Activated CD4-positive, CD25-positive, alpha-beta regulatory T cell (primary cell): ENCODE measurements around the gene APEX1.

Experiments used
- DNase-seq, 4 experiments: peaks; one replicate each; lab custom pipeline; 2025; lab: John Stamatoyannopoulos, UW

Gene APEX1

DNA sequence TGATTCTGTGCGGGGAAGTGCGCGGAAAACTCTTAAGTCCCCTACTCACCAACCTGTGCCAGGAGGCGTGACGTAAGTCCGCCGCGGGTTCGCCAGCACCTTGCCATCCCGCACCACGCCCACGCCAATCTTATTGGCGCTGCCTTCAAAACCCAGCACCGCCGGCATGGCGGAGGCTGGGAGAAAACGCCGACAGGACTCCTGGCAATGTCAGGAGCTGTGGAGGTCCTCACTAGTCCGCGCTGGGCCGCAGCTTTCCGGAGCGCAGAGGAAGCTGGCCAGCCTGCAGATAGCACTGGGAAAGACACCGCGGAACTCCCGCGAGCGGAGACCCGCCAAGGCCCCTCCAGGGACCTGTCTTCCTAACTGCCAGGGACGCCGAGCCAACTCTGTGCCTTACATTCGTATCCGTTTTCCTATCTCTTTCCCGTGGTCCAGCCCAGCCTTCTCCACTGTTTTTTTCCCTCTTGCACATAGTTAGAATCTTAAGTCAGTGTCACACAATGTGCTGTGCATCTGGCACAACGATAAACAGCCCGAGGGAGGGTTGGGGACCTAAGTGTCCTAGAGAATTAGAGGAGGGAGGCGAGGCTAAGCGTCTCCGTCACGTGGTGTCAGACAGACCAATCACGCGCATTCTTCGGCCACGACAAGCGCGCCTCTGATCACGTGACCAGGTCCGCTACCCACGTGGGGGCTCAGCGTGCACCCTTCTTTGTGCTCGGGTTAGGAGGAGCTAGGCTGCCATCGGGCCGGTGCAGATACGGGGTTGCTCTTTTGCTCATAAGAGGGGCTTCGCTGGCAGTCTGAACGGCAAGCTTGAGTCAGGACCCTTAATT lies at the start of gene APEX1, which contains the start of gene OSGEP:
Gene APEX1 (plus strand): TSS at position 711 of the 839 bp plus-strand sequence. CDS start 420 bp downstream, outside the sequence.
Gene OSGEP (minus strand): TSS at position 297 of the 839 bp plus-strand sequence. CDS start 129 bp downstream, at position 168.
- peak; percentile 89 to 94 (median 92) for DNase-seq

DNA sequence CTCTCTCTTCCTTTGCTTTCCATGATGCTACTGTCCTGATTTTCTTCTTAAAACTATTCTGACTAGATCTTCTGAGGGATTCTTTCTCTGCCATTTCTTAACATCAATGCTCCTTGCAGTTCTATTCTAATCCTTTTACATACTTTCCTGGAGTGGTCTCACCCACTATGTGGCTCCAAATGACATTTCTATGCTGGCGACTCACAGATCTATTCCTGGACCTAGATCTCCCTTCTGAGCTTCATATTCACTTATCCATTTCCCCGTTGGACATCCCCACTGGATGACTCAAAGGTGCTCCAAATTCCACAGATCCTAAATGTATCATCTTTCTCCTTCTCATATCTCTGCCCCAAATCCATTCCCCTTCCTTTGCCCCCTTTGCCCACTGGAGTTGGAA lies 45.8 kb upstream of the APEX1 start:
- no peak for DNase-seq

DNA sequence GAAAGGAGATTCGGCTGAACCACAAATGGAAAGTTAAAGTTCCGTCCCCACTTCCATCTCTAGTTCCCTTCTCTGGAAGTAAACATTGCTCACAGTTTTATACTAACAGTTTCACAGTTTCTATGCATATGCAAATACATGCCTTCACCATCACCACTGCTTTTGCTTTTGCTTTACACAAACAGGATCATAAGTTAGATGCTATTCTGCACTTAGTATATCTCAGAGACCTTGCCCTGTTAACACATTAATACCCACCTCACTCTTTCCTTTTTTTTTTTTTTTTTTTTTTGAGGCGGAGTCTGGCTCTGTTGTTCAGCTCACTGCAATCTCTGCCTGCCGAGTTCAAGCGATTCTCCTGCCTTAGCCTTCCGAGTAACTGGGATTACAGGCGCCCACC lies 42.6 kb upstream of the APEX1 start:
- DNase-seq = no peak

DNA sequence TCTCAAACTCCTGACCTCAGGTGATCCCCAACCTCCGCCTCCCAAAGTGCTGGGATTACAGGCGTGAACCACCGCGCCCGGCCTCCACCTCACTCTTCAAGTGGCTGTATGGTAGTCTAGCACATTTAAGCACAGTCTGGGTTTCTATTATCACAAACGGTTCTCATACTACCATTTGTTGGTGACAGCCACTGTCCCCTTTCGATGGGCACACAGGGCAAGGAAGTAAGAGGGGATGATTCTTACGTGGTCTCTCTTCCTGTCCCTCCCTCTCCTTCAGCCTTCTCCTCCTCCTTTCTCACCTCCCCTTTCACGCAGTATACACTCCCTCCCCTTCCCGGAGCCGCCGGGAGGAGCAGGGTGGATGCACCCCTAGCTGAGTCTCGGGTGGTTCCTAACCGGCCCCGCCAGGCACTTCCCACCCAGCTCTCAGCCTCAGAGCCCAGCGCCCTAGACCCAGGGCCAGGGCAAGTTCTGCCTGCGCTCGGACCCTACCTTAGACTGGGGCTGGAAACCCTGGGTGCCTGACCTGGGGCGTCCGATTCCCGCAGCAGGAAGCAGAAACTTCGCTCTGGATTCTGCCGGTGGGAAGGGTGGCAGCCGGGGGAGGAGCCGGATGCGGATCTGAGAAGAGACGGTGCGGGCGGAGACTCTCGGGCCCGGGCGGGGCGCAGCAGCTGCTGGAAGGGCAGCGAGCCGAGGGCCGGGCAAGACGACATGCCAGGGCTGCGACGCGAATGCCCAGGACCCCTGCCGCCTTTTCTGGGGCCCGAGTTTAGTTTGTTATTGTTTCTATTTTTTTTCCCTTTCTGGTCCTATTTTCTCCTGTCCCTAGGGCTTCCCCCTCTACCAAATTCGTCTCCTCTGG lies 41.9 kb upstream of the APEX1 start, which contains the start of gene TEP1:
Gene TEP1 (minus strand): TSS at position 626 of the 868 bp plus-strand sequence. CDS start 5,062 bp downstream, outside the sequence.
- peak; percentile 43 to 53 (median 46) for DNase-seq

DNA sequence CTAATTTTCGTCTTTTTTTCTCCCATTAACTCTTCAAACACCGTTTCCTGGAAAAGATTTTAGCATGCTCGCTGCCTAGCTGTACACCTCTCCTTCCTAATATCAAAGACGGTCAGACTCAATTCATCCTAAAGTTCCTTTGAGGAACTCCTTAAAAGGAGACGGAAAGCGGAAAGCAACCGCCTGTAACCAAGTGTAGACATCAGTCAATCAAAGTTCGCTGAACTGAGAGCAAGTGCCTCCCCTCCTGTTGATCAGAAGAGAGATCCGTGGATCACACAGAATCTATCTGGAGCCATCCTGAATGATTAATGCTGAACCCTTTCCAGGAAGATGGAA lies 41.3 kb upstream of the APEX1 start:
- DNase-seq = no peak

DNA sequence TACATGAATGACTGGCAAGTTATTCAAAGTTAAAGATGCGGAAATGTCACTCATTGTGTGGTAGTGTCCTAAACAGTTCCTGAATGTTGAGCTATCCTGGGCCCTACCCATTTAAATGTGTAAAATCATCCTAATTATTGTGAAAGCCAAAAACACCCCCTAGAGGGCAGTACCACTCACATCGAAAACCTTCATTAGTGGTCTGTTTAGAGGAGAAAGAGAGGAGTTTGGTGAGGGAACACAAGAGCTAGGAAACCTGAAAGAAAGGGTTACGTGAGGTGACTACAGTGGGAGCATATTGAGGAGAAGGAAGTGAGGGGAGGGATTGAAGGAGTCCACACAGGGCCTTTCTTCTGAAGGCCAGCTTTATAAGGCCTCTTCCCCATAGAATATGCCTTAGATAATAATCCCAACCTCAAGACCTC lies 39.2 kb upstream of the APEX1 start:
- DNase-seq = no peak

DNA sequence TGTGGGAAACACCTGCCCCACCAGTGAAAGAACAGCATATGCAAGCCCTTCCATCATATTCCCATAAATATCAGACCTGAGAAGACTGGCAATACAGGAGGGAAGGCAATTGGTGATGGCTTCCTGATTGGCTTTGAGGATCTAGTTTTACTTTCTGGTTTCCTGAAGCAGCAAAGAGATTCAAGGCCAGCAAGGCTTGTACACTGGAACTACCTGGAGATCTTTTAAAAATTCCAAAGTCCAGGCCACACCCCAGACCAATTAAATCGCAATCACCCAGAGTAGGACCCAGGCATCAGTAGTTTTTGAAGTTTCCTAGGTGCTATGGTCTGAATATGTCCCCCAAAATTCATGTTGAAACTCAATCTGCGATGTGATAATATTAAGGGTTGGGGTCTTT lies 38.8 kb upstream of the APEX1 start:
- DNase-seq = no peak

DNA sequence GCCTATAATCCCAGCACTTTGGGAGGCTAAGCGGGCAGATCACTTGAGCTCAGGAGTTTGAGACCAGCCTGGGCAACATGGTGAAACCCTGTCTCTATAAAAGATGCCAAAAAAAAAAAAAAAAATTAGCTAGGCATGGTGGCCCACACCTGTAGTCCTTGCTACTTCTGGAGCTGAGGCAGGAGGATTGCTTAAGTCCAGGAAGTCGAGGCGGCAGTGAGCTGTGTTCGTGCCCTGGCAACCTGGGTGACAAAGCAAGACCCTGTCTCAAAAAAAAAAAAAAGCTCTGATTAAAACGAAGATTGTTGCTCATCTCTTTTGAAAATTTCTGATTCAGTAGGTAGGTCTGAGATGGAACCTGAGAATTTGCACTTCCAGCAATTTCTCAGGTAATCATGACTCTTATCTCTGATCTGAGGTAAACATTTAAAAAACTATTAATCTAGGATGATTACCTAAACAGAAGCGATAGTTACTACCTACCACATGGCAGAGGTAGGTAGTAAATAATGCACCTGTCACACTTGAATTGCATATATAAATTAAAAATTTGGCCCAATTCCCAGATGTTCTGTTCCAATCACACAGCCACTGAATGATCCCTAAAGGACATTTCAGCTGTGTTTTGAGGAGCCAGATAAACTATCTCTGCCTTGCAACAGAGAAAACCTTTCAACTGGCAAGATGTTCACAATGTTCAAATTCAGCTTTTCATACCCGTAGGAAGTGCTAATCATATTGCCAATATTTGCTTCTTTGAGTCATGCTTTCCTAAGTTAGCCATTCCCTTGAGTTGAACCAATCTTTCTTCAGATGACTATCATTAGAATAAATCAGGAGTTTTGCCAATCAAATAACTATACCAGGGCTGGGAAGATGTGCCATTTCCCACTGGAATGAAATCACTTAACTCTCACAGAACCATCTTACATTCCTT lies 37.5 kb upstream of the APEX1 start:
- no peak for DNase-seq

DNA sequence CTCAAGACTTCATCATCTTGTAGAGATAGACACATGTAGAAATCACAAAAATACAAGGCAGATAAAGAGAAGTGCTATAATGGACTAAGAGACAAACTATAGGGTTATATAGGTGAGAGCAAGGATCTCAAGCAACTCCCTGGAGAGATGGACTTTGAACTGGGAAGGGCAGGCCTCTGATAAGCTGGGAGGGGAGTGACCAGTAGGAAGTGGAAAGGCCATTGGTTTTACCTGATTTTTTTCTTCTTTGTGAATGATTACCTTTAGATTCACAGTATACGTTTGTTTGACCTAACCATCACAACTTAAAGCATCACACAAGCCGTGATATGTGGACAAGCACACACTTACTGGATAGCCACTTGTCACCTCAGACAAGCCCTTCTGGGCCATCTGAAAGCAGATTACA lies 36.5 kb upstream of the APEX1 start:
- no peak for DNase-seq

DNA sequence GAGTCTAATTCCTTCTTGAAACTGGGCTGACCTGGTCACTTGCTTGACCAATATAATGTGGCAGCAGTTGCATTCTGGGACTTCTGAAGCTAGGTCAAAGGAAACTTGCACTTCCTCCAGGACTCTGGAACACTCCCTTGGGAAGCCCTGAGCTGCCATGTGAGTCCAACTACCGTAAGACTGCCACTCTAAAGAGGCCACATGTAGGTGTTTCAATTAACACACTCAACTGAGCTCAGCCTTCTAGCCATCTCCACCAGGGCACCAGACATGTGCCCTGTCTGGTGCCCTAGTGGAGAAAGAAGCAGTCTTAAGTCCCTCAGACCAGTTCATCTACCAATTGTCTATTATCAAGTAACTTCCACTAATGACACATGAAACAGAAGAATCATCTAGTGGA lies 35.6 kb upstream of the APEX1 start:
- no peak for DNase-seq

DNA sequence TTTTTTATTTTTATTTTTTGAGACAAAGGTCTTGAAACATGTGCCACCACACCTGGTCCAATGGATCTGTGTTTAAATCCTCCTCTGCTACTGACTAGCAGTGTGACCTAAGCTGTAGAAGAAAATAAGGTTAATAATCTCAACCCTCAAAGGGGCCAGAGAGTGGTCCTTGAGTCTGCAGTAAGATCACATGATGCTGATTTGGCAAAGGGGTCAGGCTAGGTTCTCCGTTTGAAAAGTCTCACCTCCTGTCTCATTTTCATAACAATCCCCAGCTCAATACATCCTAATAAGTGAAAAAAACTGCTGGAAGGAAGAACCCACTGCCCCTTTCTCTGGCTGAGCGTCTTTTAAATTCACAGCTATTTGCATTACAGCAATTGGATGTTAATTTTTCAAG lies 33.8 kb upstream of the APEX1 start:
- DNase-seq = no peak

DNA sequence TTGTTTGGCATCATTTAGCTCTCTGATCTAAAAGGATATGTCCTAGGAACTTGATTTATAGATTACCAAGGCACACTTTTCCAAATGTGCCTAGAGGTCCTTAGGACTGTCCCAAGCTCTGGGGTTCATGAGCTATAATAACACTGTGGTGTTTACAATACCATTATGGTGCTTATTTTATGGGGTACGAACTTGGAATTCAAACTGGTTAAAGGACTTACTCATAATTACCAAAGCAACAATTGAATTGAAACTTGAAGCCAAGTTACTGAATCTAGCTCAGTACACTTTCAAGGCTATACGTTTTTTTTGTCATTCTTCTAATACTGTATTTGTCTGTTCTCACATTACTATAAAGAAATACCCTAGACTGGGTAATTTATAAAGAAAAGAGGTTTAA lies 32.1 kb upstream of the APEX1 start:
- DNase-seq = no peak

DNA sequence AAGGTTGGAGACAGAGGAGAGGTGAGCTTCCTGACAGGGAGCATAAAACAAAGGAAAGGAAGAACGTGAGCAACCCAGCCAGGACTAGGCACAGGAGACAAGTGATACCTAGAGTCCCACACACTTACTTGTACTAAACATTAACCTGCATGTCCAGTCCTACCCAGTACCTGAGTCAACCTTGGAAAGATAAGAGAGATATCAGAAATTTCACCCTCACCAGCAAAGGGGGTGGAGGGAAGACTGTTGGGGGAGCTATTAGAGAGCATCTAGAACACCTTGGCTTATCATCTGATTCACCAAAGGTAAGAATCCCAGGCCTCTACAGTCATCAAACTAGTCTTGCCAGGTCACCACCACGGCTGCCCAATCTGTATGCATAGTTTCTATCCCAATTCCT lies 30.2 kb upstream of the APEX1 start:
- no peak for DNase-seq

DNA sequence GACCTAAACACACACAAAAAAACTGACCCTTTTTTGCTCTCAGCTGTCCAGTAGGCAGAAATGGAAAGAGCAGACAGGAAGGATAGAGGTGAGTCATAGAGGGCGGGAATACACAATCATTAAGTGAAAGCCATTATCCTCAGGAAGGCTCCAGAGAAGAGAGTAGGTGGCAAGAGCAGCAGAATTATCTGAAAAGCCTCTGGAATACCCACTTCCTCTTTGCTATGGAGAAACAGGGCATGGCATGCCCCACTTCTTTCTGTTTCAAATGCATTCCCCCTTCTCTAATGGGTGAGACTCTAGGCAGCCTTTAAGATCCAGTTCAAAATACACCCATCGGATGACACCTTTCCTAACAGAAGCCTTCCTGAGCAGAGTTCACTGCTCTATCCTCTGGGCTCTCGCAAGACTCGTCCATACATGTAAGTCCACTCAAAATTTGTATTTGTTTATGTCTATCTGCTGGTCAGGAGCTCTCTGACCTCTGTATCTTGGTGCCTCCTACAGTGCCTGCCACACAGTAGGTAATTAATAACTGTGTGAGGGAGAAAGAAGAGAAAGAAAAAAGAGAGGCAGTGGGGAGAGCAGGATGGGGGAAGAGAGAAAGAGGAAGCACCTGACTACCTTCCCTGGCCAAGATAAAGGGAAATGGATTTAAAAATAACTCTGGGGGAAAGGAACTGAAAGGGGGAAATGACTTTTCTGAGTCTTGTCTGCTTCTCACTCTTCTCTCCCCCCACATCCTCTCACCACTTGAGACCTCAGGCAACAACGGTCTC lies 27.6 kb upstream of the APEX1 start:
- DNase-seq = no peak

DNA sequence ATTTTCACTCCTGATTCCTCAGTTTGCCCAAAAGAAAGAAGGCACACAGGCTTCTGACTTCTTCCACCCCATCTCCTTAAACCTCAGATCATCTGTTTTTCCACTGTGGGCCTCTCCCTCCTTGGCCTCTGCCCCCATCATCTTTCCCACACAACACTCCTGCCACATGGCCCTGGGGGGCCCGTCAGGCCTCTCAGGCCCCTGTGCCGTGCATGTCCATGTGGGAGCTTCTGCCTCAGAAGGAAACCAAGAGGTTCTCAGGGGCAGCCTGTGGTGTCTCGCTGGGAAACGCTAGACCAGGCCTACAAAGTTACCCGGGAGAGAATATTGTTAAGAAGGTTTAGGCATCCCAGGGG lies 27.0 kb upstream of the APEX1 start:
- DNase-seq = no peak

DNA sequence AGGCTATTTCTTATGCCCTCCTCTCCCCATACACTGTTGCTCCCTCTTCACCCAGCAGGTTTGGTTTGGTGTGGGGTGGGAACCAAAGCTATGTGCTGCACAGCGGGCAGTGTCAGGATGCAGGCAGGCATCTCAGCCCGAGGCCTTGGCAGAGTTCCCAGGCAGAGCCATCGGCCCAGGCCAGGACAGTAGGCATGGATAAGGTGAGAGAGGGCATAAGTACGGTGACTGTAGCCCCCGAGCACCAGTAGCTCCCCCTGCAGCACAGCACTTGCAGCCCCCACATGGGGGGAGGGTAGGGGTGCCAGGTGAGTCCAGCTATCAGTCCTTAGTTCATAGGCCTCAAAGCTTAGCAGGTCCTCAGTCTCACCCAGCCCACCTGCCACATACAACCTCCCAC lies 26.2 kb upstream of the APEX1 start:
- DNase-seq = no peak

DNA sequence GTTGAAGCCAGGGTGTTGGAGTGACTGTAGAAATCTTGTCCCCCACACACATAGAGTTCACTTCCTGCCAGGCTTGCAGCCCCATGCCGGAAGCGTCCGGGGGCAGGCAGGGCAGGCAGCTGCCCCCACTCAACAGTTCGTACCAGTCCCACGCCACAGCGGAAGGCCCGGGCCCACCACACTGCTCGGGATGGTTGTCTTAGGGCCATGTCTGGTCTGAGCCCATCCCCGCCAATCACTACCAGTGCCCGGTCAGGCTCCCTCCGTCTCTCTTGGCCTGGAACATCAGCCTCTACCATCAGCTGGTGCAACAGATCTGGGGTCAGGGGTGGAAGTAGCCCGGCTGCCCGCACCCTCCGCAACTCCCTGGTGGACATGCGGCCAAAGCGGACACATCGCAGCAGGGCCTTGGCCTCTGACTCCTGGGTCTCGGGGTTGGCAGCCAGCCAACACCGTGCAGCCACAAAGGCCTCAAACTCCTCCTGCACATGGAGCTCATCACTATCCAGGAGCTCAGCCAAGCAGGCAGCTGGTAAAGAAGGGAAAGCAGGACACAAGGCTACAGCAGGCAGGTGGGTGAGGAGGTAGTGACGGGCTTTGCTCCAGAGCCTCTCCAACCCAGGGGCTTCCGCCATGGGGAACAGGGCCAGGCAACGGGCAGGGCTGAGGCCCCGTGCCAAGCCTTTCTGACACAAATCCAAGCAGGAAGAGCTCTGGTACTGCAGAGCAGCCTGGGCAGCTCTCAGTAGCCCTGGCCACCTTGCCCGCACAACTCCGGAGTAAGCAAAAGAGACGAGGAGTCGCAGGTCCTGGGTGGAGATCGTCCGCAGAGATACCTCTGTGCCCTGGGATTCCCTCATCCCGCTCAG lies 25.0 kb upstream of the APEX1 start:
- no peak for DNase-seq

DNA sequence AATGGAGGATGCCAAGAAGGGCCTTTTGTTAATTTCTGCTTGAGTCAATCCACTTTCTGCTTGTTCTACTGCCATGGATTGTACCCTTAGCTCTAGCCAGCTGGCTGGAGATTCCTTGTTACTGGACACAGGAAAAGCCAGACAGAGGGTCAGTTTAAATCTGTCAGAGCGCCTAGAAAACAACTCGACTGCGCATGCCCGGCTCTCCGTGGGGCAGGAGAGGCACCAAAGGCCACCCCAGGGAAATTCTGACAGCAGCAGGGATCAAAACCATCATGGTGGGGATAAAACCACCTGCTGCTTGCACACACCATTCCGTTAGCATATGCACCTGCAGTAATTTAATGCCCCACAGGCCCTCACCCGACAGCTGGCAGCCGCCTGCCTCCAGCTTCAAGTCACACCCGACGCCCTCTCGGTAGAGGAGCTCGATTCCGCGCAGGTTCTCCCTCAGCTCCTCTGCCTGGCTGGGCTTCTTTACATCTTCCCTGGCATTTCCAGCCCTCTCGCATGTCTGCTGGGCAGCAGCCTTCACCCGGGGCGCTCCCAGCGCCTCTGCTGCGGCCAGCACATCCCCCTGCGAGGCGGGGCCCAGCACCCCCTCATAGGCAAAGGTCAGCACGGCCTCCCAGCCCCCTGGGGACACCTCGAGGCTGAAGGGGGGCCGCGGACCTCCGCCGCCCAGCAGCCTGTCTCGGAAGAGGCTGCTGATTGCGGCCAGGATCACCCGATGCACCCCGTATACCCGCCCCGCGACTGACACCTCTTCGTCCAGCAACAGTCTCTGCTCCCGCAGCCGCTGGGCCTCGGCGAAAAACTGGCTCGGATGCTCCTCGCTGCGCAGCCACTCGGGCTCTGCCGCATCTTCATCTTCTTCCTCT lies 20.1 kb upstream of the APEX1 start:
- no peak for DNase-seq
